K562 (cell line): ENCODE measurements around the gene CCDC9B. TPM values are rescaled to one million over a fixed set of nuclear protein-coding genes. Genes with fewer than 3 reads are reported as not detected.
A peak's percentile ranks its signal among the peaks of the same experiment; 100 is the strongest.

Experiments
- BRF2 ChIP-seq: IDR thresholded peaks from 3 replicates; pipeline ENCODE4 v1.6.1; 2011; ENCODE audit warnings: borderline replicate concordance, mild to moderate bottlenecking; ENCODE audit not compliant: insufficient read length, insufficient read depth
- CBX3 ChIP-seq, 2 experiments: IDR thresholded peaks; 1 replicate in 1 of 2; 2 replicates in 1 of 2; pipeline ENCODE4 v1.6.1; 2012; ENCODE audit warnings: inconsistent platforms in 2 of 2, low read length in 2 of 2, borderline replicate concordance in 1 of 2, control low read depth in 1 of 2
- FOXJ2 ChIP-seq: fragments of 200-800 bp; sonication (Bioruptor generic); IDR thresholded peaks from 2 replicates; pipeline ENCODE4 v1.6.1; 2016; ENCODE audit warnings: missing genetic modification characterization, missing compliant biosample characterization
- GABPB2 ChIP-seq: fragments of 250-450 bp; sonication (Bioruptor Pico); conservative IDR thresholded peaks from 2 replicates; pipeline ENCODE4 v1.5.1; 2021; ENCODE audit warnings: mild to moderate bottlenecking
- HES1 ChIP-seq: fragments of 450-650 bp; IDR thresholded peaks from 2 replicates; pipeline ENCODE4 v1.6.1; 2016; ENCODE audit warnings: low read depth, mild to moderate bottlenecking, moderate library complexity
- NR3C1 ChIP-seq: sonication (generic); formaldehyde crosslinking; IDR thresholded peaks from 2 replicates; pipeline ENCODE4 v1.8.1; 2022; ENCODE audit warnings: missing genetic modification reagents
- NRF1 ChIP-seq, 2 experiments: fragments of 450-650 bp; IDR thresholded peaks in 1 of 2; conservative IDR thresholded peaks in 1 of 2; 2 replicates each; pipeline ENCODE4 v1.6.1; 2014; ENCODE audit warnings: mild to moderate bottlenecking in 2 of 2
- PHTF2 ChIP-seq: fragments of 250-450 bp; sonication (Bioruptor Pico); IDR thresholded peaks from 2 replicates; pipeline ENCODE4 v1.5.0; 2021; ENCODE audit warnings: mild to moderate bottlenecking
- SP1 ChIP-seq: sonication (generic); formaldehyde crosslinking; IDR thresholded peaks from 2 replicates; pipeline ENCODE4 v1.8.1; 2022; ENCODE audit warnings: mild to moderate bottlenecking, missing genetic modification reagents
- SREBF2 ChIP-seq: sonication (generic); formaldehyde crosslinking; IDR thresholded peaks from 2 replicates; pipeline ENCODE4 v1.4.0; 2020; ENCODE audit warnings: mild to moderate bottlenecking, missing genetic modification reagents
- ZFP91 ChIP-seq: sonication (generic); formaldehyde crosslinking; IDR thresholded peaks from 2 replicates; pipeline ENCODE4 v1.8.0; 2022; ENCODE audit warnings: mild to moderate bottlenecking, missing genetic modification reagents
- polyA plus RNA-seq, 8 experiments: library from polyadenylated mRNA; depleted of rRNA in 4 of 8; stranded (reverse) in 5 of 8; unstranded in 3 of 8; fragments of >200 nt; fragmentation: Nextera tagmentation in 2 of 8; fragmentation: Illumina TruSeq in 1 of 8; extraction: Ambion mirVana in 2 of 8; extraction: Trizol in 1 of 8; gene quantifications; 2 replicates each; pipeline versions ENCODE4 v1.2.1 to v1.2.3, GENCODE V29; 2011 to 2014; ENCODE audit warnings: inconsistent platforms in 1 of 8, missing spikeins in 1 of 8
- total RNA-seq, 7 experiments: library from RNA; depleted of rRNA in 6 of 7; stranded (reverse); fragments of >200 nt in 6 of 7; fragmentation: Illumina TruSeq in 2 of 7; extraction: Trizol in 2 of 7; gene quantifications; 2 replicates each; pipeline versions ENCODE4 v1.2.1 to v1.2.3, GENCODE V29; 2011 to 2021; ENCODE audit warnings: low replicate concordance in 1 of 7
- TF ChIP-seq, protein P1 (sequence below): IDR thresholded peaks from 2 replicates; pipeline ENCODE4 v1.6.1; 2016; ENCODE audit warnings: missing genetic modification characterization, missing compliant biosample characterization
- TF ChIP-seq, protein P2 (sequence below), 2 experiments: fragments of 450-650 bp; IDR thresholded peaks; 2 replicates each; pipeline ENCODE4 v1.6.1; 2016; ENCODE audit warnings: mild to moderate bottlenecking in 2 of 2, borderline replicate concordance in 1 of 2, low read depth in 1 of 2, moderate library complexity in 1 of 2

CCDC9B gene
- total and polyA plus RNA-seq, 9 of the 15 experiments (the other 6 are each of a cell fraction or from before 2014, with no cell fraction given) = 0.01 to 0.47 (median 0.15) TPM; not detected in 1

- TF ChIP-seq, protein P1, sequence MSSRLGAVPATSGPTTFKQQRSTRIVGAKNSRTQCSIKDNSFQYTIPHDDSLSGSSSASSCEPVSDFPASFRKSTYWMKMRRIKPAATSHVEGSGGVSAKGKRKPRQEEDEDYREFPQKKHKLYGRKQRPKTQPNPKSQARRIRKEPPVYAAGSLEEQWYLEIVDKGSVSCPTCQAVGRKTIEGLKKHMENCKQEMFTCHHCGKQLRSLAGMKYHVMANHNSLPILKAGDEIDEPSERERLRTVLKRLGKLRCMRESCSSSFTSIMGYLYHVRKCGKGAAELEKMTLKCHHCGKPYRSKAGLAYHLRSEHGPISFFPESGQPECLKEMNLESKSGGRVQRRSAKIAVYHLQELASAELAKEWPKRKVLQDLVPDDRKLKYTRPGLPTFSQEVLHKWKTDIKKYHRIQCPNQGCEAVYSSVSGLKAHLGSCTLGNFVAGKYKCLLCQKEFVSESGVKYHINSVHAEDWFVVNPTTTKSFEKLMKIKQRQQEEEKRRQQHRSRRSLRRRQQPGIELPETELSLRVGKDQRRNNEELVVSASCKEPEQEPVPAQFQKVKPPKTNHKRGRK (tag) = no peak
- TF ChIP-seq SP1 (peak; percentile 92; the same call in 1 of the 2 replicates), ZFP91 (peak; percentile 75; the same call in 1 of the 2 replicates), CBX3 (IDR thresholded peaks at IDR 0.05; ENCODE audit: borderline replicate concordance in 1 of 2, low read length in 2 of 2) (peak in 1 of 2 experiments; percentile 75; a peak in 1 of 3 replicates), GABPB2 (no peak), BRF2 (no peak), NR3C1 (CRISPR knock-in tag) (peak; percentile 78; the same call in 1 of the 2 replicates), NRF1 (conservative IDR thresholded peaks at IDR 0.05 in 1 of 2, IDR thresholded peaks at IDR 0.05 in 1 of 2) (peak; percentile 68 to 71), FOXJ2 (no peak), SREBF2 (no peak), HES1 (no peak), PHTF2 (CRISPR knock-in tag) (no peak)
- TF ChIP-seq, protein P2, sequence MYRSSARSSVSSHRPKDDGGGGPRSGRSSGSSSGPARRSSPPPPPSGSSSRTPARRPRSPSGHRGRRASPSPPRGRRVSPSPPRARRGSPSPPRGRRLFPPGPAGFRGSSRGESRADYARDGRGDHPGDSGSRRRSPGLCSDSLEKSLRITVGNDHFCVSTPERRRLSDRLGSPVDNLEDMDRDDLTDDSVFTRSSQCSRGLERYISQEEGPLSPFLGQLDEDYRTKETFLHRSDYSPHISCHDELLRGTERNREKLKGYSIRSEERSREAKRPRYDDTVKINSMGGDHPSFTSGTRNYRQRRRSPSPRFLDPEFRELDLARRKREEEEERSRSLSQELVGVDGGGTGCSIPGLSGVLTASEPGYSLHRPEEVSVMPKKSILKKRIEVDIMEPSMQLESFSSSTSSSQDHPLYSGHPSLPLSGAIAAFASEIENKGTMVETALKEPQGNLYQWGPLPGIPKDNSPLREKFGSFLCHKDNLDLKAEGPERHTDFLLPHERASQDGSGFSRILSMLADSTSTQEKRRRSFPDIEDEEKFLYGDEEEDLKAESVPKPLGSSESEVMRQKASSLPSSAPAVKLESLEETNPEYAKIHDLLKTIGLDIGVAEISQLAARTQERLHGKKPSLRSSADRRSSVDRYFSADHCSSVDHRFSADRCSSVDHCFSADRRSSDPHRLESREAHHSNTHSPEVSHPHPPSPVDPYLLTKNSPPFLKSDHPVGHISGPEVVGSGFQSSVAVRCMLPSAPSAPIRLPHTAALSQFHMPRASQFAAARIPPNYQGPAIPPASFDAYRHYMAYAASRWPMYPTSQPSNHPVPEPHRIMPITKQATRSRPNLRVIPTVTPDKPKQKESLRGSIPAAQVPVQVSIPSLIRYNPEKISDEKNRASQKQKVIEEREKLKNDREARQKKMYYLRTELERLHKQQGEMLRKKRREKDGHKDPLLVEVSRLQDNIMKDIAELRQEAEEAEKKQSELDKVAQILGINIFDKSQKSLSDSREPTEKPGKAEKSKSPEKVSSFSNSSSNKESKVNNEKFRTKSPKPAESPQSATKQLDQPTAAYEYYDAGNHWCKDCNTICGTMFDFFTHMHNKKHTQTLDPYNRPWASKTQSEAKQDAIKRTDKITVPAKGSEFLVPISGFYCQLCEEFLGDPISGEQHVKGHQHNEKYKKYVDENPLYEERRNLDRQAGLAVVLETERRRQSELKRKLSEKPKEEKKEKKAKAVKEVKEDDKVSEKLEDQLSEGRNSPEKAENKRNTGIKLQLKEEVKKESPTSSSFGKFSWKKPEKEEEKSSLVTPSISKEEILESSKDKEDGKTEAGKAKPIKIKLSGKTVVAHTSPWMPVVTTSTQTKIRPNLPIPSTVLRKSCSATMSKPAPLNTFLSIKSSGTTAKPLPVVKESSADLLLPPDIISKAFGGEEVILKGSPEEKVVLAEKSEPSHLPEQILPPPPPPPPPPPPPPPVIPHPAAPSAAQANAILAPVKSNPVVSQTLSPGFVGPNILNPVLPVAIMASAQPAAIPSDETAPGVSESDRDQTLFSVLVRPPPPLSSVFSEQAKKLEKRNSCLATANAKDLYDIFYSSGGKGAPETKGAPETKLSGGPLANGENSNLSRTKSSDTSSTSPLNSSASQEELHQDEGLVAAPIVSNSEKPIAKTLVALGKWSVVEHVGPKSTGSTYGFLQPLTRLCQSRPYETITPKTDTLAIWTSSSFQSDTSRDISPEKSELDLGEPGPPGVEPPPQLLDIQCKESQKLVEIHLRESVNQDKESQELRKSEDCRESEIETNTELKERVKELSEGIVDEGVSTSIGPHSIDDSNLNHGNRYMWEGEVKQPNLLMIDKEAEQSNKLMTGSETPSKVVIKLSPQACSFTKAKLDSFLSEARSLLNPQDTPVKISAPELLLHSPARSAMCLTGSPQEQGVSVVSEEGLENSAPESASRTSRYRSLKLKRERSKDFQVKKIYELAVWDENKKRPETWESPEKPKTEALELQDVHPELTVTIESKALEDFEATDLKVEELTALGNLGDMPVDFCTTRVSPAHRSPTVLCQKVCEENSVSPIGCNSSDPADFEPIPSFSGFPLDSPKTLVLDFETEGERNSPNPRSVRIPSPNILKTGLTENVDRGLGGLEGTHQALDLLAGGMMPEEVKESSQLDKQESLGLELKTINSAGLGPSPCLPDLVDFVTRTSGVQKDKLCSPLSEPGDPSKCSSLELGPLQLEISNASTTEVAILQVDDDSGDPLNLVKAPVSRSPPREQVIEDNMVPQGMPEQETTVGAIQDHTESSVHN (IDR thresholded peaks at IDR 0.05; ENCODE audit: borderline replicate concordance in 1 of 2, low read depth in 1 of 2) = no peak
Observed at GRCh38 chr15:40323239-40323952, 17.3 kb downstream of the CCDC9B start, which contains the start of gene INAFM2 (continued).
